Thymus (tissue), 11 donors: Measurements from ENCODE around the gene DUS1L. TPM values are rescaled to one million over a fixed set of nuclear protein-coding genes. Genes with fewer than 3 reads are reported as not detected.
A peak's percentile ranks its signal among the peaks of the same experiment; 100 is the strongest.

Experiments
- DNase-seq, 9 donors: peaks; one replicate each; pipeline ENCODE4 v3.0.0-alpha.2; 2013; ENCODE audit warnings: low spot score in 9 of 9, low read depth in 6 of 9, missing footprints in 1 of 9
- H3K27ac ChIP-seq, 2 donors: one replicate each; pipeline ENCODE4 v1.5.1; 2013; ENCODE audit warnings: control low read depth in 1 of 2, low read depth in 1 of 2, low read length in 1 of 2, mild to moderate bottlenecking in 1 of 2, moderate library complexity in 1 of 2
- H3K27me3 ChIP-seq, 2 donors: one replicate each; pipeline ENCODE4 v1.5.1; 2013; ENCODE audit warnings: low read length in 1 of 2; ENCODE audit not compliant: control insufficient read depth in 2 of 2, insufficient read depth in 1 of 2
- H3K36me3 ChIP-seq, 2 donors: one replicate each; pipeline ENCODE4 v1.5.1; 2013; ENCODE audit warnings: low read length in 1 of 2, mild to moderate bottlenecking in 1 of 2, moderate library complexity in 1 of 2; ENCODE audit not compliant: control insufficient read depth in 2 of 2, insufficient read depth in 2 of 2
- H3K4me1 ChIP-seq, 2 donors: one replicate each; pipeline ENCODE4 v1.5.1; 2013; ENCODE audit warnings: low read length in 2 of 2; ENCODE audit not compliant: control insufficient read depth in 2 of 2, insufficient read depth in 2 of 2
- H3K4me3 ChIP-seq, 2 donors: one replicate each; pipeline ENCODE4 v1.5.1; 2013; ENCODE audit warnings: low read length in 2 of 2, control low read depth in 1 of 2, mild to moderate bottlenecking in 1 of 2
- H3K9me3 ChIP-seq, 2 donors: one replicate each; pipeline ENCODE4 v1.5.1; 2013; ENCODE audit warnings: low read length in 1 of 2, mild to moderate bottlenecking in 1 of 2; ENCODE audit not compliant: control insufficient read depth in 2 of 2, insufficient read depth in 1 of 2
- WGBS: extraction: QIAGEN DNeasy Blood & Tissue Kit; methylation state at CpG from one replicate; pipeline ENCODE4 v1.1.7; 2013; 5-methylcytosine and 5-hydroxymethylcytosine counted together
- polyA plus RNA-seq: library from polyadenylated mRNA; stranded (reverse); fragments of 200-250 nt; gene quantifications from one replicate; pipeline ENCODE4 v1.2.3, GENCODE V29; 2013
- total RNA-seq: library from RNA; stranded (reverse); fragments of 120-200 nt; gene quantifications from one replicate; pipeline ENCODE4 v1.2.4, GENCODE V29; 2013
- donor health status: healthy.

The DUS1L gene
- total and polyA plus RNA-seq, 2 donors = 57.9 to 147 TPM

DNA sequence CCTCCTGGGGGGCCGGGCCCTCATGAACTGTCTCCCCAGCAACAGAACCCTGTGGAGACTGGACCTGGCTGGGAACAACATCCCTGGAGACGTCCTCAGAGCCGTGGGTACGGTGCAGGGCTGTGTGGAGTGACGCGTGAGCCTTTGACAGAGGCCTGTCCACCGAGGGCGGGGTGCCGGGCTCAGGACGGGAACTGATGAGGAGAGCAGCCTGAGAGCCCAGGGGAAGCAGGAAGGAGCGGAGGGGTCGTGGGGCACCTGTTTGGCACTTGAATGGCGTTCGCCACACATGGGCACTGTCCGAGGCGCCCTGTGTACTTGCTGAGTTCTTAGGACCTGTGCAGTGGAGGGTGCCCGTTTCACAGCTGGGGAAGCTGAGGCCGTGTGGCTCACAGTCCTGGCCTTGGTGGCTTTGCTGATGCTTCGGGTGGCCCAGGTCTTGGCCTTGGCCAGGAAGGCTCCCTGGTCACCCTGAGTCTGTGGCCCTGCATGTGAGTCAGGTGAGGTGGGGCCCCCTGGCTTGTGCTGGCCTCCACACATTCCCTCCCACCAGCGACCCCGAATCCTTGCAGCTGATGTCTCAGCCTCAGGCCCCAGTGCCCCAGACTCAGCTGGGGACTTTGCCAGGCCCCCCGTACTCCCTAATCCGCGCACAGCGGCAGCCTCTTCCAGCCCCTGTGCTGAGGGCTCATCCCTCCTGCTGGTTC, 40.0 kb downstream of the DUS1L start:
- WGBS = 98% methylated on average over 25 of the region's 25 CpGs
- no peak for DNase-seq
- no peaks in the 10 kb centered on the region for H3K9me3 ChIP-seq
- no peak overlapping the region for H3K27ac ChIP-seq
- peaks cover 22 to 23% of the 10 kb centered on the region in 2 donors for H3K36me3 ChIP-seq
- no peak overlapping the region for H3K4me3 ChIP-seq
- peaks cover 0 to 8% of the 10 kb centered on the region in 2 donors for H3K27me3 ChIP-seq
- H3K4me1 ChIP-seq = peaks cover 19 to 41% of the 10 kb centered on the region in 2 donors

DNA sequence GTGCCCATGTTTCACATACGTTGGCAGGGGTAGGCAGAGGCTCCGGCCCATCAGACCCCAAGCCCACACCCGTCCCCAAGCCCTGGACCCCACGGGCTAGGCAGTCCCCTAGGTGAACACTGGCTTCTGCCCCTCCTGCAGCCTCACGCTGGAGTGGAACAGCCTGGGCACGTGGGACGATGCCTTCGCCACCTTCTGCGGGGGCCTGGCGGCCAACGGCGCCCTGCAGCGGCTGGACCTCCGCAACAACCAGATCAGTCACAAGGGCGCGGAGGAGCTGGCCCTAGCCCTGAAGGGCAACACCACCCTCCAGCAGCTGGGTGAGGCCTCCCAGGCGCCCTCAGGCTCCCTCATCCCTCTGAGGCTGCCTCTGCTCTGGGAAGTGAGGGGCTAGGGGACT, 40.7 kb downstream of the DUS1L start:
- WGBS = 98% methylated on average over 17 of the region's 17 CpGs

DNA sequence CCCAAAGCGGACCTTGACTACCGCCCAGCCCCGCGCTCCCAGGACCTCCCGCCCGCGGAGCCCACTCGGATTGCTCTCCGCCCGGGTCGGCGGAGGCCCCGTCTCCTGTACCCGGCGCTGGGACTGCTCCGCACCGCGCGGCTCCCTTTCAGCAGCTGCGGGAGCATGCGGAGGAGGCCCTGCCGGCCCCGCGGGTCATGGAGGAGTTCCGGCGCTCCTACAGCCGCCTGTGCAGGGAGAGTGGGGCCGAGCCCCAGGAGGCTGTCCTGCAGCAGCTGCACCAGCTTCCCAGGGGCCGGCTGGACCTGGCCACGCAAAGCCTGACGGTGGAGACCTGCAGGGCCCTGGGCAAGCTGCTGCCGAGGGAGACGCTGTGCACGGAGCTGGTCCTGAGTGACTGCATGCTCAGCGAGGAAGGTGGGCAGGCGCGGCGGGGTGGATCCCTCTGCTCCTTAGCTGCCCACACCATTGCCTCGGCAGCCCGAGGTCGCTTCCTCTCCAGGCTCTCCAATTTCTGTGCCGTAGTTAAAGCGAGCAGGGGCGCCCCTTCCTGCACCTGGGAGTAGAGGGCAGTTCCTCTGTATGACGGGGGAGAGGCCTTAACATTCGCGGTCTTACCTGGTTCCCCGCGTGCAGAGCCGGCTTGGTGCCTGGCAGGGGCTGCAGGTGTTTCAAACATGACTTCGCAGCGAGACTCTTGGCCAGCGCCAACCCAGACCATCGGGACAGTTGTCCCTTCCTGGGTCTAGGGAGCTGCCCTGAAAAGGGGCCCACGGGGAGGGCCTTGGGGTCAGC, 42.0 kb downstream of the DUS1L start:
- DNase-seq = peak in 1 of 9 donors; percentile 48
- peaks cover 14 to 35% of the 10 kb centered on the region in 2 donors for H3K4me1 ChIP-seq

More for the DNA sequence above, 40.7 kb downstream of the DUS1L start:
- DNase-seq = no peak
- Histone ChIP-seq H3K36me3 (peaks cover 22 to 23% of the 10 kb centered on the region in 2 donors), H3K27me3 (peaks cover 0 to 2% of the 10 kb centered on the region in 2 donors), H3K9me3 (no peaks in the 10 kb centered on the region), H3K4me3 (no peak overlapping the region), H3K27ac (no peak overlapping the region), H3K4me1 (peaks cover 14 to 34% of the 10 kb centered on the region in 2 donors)

DNA sequence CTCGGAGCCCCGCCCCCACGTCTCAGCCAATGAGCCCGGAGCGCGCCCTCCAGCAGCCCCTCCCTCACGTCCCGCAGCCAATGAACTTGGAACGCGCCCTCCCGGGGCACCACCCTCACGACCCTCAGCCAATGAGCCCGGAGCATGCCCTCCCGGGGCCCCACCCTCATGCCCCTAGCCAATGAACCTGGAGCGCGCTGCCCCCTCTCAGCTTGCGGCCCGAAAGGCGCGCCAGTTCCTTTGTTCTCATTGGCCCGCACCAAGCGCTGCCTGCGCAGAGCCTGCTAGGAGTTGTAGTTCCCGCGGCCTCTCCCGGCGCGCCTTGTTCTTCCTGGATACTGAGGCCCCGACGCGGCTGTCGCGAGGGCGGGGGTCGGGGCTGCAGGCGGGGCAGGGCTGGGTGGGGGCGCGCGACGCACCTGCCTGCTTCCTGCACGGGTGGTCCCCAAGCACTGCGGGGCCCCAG, 42.6 kb downstream of the DUS1L start, which contains the start of gene LRRC45:
LRRC45 (plus strand) TSS at position 325 of the 466 bp plus-strand sequence. CDS start 339 bp downstream, outside the sequence.
- Histone ChIP-seq H3K27ac (peak within 1 kb of the TSS in 1 of 2 donors; percentile 43), H3K36me3 (peaks cover 21 to 22% of the 10 kb centered on the region in 2 donors), H3K27me3 (no peaks in the 10 kb centered on the region), H3K4me1 (peaks cover 14 to 35% of the 10 kb centered on the region in 2 donors), H3K9me3 (no peaks in the 10 kb centered on the region), H3K4me3 (peak within 1 kb of the TSS; percentile 75 to 84)
- under 1% methylated on average over 42 of the region's 42 CpGs for WGBS
- DNase-seq = peak; percentile 92 to 100 (median 98)

More for the DNA sequence above, 42.0 kb downstream of the DUS1L start:
- Histone ChIP-seq H3K4me3 (peak overlapping the region; percentile 67 to 75), H3K9me3 (no peaks in the 10 kb centered on the region), H3K27ac (no peak overlapping the region), H3K27me3 (no peaks in the 10 kb centered on the region), H3K36me3 (peaks cover 22 to 23% of the 10 kb centered on the region in 2 donors)
- WGBS = 5% methylated on average over 55 of the region's 55 CpGs

DNA sequence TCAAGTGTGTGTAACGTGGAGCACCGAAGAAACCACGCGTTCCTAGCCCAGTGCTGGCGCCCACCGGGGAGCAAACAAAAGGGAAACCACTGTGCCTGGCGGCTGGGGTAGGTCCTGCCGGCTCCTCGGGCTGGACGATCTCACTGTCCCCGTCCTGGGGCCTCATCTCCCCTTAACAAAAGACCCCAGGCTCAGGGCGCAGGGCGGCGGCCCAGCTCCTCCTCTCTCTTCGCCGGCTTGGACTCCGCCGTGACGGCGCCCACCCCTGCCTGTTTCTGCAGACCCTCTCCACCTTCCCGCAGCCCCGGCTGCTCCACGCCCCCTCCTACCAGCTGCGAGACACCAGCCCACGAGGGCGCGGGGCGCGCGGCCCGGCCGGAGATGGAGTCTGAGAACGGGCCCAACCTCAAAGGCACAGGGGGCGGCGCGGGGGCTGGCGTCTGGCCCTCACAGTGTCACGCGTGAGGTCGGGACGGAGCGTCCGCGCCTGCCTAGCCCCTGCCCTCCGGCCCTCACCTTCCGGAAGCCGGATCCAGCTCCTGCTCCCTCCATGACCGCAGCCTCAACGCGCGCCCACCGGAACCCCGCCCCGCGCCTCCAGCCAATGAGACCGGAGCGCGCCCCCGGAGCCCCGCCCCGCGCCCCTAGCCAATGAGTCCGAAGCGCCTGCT, 43.2 kb downstream of the DUS1L start, which contains the start of gene CENPX:
CENPX (minus strand) TSS at position 569 of the 671 bp plus-strand sequence; CDS start at position 552, 17 bp downstream.
- H3K4me3 ChIP-seq = peak within 1 kb of the TSS; percentile 75 to 84
- peaks cover 18 to 20% of the 10 kb centered on the region in 2 donors for H3K36me3 ChIP-seq
- WGBS = under 1% methylated on average over 64 of the region's 64 CpGs
- H3K27me3 ChIP-seq = no peaks in the 10 kb centered on the region
- peaks cover 0 to 3% of the 10 kb centered on the region in 2 donors for H3K9me3 ChIP-seq
- DNase-seq = no peak
- peaks cover 14 to 35% of the 10 kb centered on the region in 2 donors for H3K4me1 ChIP-seq
- H3K27ac ChIP-seq = peak within 1 kb of the TSS in 1 of 2 donors; percentile 43

DNA sequence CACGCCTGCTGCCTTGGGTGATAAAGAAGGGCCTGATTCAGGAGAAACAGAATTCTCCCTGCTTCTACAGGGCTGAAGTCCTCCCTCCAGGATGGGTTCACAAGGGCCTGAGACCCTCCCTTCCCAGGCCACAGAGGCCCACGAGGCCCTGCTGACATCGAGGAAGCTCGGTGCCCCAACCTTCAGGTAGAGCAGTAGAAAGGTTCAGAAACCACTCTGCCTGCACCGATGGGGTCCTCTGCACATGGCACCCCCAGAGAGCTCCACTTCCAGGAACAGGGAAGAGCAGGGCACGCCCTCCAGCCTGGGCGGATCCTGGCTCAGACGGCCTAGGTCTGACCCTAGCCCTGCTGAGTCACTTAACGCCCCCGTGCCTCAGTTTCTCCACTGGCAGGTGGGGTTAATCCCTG, 43.7 kb downstream of the DUS1L start:
- Histone ChIP-seq H3K27ac (no peak overlapping the region), H3K4me1 (peaks cover 14 to 35% of the 10 kb centered on the region in 2 donors), H3K36me3 (peaks cover 15 to 20% of the 10 kb centered on the region in 2 donors), H3K27me3 (no peaks in the 10 kb centered on the region), H3K4me3 (peak overlapping the region; percentile 70 to 84), H3K9me3 (peaks cover 0 to 5% of the 10 kb centered on the region in 2 donors)
- DNase-seq = no peak
- 11% methylated on average over 10 of the region's 10 CpGs for WGBS

DNA sequence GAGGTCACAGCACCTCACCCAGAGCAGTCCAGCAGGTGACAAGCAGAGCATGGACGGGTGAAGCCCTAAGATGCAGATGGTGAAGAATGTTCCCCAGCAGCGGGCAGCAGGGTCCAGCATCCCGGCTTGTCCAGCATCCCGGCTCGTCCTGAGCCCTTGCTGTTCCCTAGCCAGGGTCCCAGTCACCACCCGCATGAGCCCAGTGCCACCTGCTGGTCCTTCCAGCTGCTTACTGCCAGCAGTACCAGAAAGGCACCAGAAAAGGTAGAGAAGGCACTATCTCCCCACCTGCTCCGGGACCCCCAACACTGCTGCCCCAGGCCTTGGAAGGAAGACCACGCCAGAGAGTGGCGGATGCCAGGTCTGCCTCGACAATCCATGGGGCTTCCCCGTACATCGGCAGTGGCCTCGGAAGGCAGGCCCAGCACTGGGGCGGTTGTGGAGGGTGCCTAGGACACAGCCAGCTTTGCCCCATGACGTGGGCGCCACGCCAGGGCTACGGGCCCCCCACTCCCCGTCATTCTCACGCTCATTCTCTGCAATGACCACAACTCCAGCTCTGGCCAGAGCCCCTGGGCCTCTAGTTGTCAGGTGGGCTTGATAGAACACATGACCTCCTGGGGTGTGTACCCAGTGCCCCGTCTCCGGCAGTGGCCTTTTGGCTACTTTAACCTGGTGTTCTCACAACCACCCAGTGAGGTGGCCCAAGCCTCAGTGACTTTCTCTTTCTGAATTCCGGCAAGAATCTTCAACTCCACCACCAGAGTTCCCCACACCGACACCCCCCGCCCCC, 44.3 kb downstream of the DUS1L start:
- peak overlapping the region; percentile 70 to 84 for H3K4me3 ChIP-seq
- H3K27ac ChIP-seq = no peak overlapping the region
- H3K4me1 ChIP-seq = peaks cover 14 to 35% of the 10 kb centered on the region in 2 donors
- H3K36me3 ChIP-seq = peaks cover 14 to 20% of the 10 kb centered on the region in 2 donors
- DNase-seq = peak in 4 of 9 donors; percentile 37 to 72 (median 58)
- 67% methylated on average over 25 of the region's 25 CpGs for WGBS
- peaks cover 0 to 5% of the 10 kb centered on the region in 2 donors for H3K9me3 ChIP-seq
- no peaks in the 10 kb centered on the region for H3K27me3 ChIP-seq

DNA sequence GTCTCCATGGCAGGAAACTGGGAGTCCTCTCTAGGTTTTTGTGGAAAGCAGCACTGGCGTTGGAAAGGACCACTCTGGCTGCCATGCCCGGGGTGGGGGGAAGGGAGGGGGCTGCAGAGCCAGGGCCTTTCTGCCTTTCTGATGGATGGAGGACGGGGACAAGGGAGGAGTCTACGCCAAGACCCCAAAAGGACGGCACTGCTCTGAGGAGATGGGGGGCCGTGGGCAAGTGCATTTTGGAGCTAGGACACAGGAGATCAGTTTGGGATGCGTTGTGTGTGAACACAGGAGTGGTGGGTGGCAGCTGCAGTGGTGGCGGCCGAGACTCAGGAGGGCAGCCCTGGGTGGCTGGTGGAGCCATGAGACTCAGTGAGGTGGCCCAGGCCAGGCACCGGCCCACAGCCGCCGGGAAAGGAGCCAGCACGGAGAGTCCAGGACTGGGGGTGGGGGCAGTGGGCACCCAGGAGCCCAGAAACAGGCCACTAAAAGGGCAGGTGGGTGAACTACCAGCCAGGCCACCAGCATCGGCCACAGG, 45.0 kb downstream of the DUS1L start:
- peaks cover 14 to 35% of the 10 kb centered on the region in 2 donors for H3K4me1 ChIP-seq
- no peaks in the 10 kb centered on the region for H3K27me3 ChIP-seq
- H3K9me3 ChIP-seq = peaks cover 0 to 5% of the 10 kb centered on the region in 2 donors
- no peak overlapping the region for H3K4me3 ChIP-seq
- no peak overlapping the region for H3K27ac ChIP-seq
- peaks cover 10 to 16% of the 10 kb centered on the region in 2 donors for H3K36me3 ChIP-seq
- DNase-seq = no peak
- 96% methylated on average over 14 of the region's 14 CpGs for WGBS
